NB4 (cell line): ENCODE data around the gene AQR.

Experiments used
- DNase-seq: peaks from one replicate; pipeline ENCODE4 v3.0.0; 2010; ENCODE audit warnings: low read depth
- H3K4me3 ChIP-seq: one replicate; pipeline ENCODE4 v1.5.1; 2011; ENCODE audit warnings: mild to moderate bottlenecking, low read depth, low read length, moderate library complexity
- MYC ChIP-seq: IDR thresholded peaks from 2 replicates; pipeline ENCODE4 v1.6.1; 2011; ENCODE audit warnings: low read depth, low read length
- POLR2A ChIP-seq: IDR thresholded peaks from 2 replicates; pipeline ENCODE4 v1.6.1; 2011; ENCODE audit warnings: mild to moderate bottlenecking; ENCODE audit not compliant: insufficient read length; ENCODE audit errors: extremely low read depth
- TF ChIP-seq, protein P1 (sequence below): IDR thresholded peaks from one replicate; pipeline ENCODE4 v1.5.1; 2012; ENCODE audit warnings: low read depth, low read length
- TF ChIP-seq, protein P2 (sequence below): IDR thresholded peaks from 2 replicates; pipeline ENCODE4 v1.6.1; 2011; ENCODE audit warnings: low read depth, low read length

AQR gene

GRCh38 chr15:34987609-34988026 is 18.1 kb upstream of the AQR start:
- TF ChIP-seq, protein P1, sequence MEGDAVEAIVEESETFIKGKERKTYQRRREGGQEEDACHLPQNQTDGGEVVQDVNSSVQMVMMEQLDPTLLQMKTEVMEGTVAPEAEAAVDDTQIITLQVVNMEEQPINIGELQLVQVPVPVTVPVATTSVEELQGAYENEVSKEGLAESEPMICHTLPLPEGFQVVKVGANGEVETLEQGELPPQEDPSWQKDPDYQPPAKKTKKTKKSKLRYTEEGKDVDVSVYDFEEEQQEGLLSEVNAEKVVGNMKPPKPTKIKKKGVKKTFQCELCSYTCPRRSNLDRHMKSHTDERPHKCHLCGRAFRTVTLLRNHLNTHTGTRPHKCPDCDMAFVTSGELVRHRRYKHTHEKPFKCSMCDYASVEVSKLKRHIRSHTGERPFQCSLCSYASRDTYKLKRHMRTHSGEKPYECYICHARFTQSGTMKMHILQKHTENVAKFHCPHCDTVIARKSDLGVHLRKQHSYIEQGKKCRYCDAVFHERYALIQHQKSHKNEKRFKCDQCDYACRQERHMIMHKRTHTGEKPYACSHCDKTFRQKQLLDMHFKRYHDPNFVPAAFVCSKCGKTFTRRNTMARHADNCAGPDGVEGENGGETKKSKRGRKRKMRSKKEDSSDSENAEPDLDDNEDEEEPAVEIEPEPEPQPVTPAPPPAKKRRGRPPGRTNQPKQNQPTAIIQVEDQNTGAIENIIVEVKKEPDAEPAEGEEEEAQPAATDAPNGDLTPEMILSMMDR: no peak
- TF ChIP-seq, protein P2, sequence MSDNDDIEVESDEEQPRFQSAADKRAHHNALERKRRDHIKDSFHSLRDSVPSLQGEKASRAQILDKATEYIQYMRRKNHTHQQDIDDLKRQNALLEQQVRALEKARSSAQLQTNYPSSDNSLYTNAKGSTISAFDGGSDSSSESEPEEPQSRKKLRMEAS: 0 out of 2 replicates have a peak, but pooled peaks have one; percentile 43
- TF ChIP-seq MYC: no peak
- DNase-seq: no peak
- H3K4me3 ChIP-seq: peak overlapping the region; percentile 100

GRCh38 chr15:34986771-34987480 is 17.4 kb upstream of the AQR start:
- DNase-seq: peak; percentile 11
- TF ChIP-seq, protein P2: no peak
- no peak for TF ChIP-seq POLR2A
- TF ChIP-seq, protein P1: no peak
- TF ChIP-seq MYC: no peak
- H3K4me3 ChIP-seq: peak overlapping the region; percentile 100

GRCh38 chr15:34986326-34986725 is 16.8 kb upstream of the AQR start:
- TF ChIP-seq, protein P2: no peak
- TF ChIP-seq, protein P1: no peak
- TF ChIP-seq POLR2A (no peak), MYC (no peak)
- DNase-seq: no peak
- peak overlapping the region; percentile 100 for H3K4me3 ChIP-seq

DNA sequence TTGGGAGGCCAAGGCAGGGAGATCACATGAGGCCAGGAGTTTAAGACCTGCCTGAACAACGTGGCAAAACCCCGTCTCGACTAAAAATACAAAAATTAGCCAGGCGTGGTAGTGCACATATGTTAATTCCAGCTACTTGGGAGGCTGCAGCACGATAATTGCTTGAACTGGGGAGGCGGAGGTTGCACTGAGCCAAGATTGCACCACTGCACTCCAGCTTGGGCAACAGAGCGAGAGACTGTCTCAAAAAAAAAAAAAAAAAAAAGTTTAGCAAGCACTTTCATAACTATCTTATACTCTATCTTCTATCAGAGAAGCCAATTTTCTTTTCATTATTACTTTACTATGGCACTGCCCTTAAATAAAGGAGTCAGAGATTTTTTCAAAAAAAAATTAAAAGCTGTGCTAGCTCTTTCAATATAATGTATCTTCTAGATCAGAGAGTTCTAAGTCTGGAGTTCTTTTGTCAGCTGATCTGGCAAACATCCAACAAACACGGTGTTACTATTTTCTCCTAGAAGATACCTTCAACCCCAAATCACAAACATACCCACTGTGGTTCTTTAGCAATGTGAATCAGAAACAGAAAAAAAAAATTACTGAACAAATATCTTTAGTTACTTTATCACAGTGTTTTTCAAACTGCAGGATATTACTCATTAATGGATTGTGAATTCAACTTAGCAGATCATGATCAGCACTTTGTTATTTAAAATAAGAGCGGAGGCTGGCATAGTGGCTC is 15.5 kb upstream of the AQR start:
- DNase-seq: no peak
- H3K4me3 ChIP-seq: peak overlapping the region; percentile 3
- TF ChIP-seq POLR2A: no peak
- no peak for TF ChIP-seq MYC
- TF ChIP-seq, protein P2: no peak
- TF ChIP-seq, protein P1: no peak

DNA sequence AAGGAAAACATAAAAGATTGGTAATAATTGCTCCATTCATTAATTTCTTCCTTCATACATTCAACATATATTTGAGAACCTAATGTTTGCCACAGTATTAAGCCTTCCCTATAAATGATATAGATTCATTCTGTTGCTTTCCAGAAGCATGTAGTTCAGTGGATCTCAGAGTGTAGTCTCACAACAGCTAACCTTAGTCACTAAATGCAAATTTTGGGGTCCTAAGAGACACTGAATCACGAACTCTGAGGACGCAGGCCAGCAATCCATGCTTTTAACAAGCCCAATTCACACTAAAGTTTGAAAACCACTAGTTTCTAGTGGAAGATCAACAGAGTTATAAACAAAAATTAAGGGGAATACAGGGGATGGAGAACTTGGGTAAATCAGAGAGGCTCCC is 7.2 kb upstream of the AQR start:
- no peak for DNase-seq
- TF ChIP-seq POLR2A: no peak
- TF ChIP-seq, protein P1: no peak
- TF ChIP-seq MYC: no peak
- TF ChIP-seq, protein P2: no peak
- H3K4me3 ChIP-seq: no peak overlapping the region
